Measurements from ENCODE around the gene PKDCC.

PKDCC gene

GRCh38 chr2:42107249-42108042 lies 59.6 kb downstream of the PKDCC start:
- DNase-seq = no peak

Measured in activated CD8-positive, alpha-beta memory T cell treated with anti-CD3 and anti-CD28 coated beads, Interleukin-2, amount 50 U/mL, for 48 hours (primary cell).